VCaP (cell line): ENCODE results near the gene RERE.

Experiments used
- H3K27ac ChIP-seq: fragments of 450-650 bp; 2 replicates; pipeline ENCODE4 v1.5.1; 2017
- CTCF ChIP-seq: fragments of 450-650 bp; conservative IDR thresholded peaks from 2 replicates; pipeline ENCODE4 v1.5.1; 2017; ENCODE audit warnings: mild to moderate bottlenecking, moderate library complexity

RERE gene

DNA sequence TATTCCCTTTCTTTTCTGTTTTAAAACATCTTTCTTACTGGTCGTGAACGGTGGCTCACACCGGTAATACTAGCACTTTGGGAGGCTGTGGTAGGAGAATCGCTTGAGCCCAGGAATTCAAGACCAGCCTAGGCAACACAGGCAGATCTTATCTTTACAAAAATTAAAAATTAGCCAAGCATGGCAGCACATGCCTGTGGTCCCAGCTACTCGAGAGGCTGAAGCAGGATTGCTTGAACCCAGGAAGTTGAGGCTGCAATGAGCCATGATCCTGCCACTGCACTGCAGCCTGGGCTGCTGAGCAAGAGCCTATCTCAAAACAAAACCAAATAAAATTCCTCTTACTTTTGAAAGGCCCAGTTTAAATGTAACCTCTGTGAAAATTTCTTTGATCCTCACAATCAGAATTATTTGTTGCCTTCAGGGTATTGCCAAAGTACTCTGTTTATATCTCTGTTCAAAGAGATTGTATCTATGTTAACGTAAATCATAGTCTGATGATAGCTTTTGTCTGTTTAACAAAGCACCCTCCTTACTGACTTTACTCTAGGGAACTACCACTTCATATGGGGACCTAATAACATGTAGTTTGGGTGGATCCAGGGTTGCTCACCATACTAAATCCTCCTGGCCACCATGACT, 71.6 kb downstream of the RERE start:
- peak overlapping the region; percentile 31 for H3K27ac ChIP-seq
- no peak for TF ChIP-seq CTCF

DNA sequence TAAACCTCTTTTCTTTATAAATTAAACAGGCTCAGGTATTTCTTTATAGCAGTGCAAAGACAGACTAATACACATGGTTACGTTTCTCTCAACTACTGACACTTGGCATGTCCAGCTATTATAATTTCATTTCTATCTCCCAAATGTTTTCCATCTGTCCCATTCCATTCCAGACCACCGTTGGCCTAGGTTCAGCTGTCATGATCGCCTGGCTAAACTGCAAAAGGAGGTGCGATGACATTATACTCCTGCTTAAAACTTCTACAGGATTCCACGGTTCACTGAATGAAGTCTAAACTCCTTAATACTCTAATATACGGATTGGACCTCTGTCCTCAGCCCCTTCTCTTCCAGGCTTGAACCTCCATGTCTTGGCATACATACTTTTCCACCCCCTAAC, 72.1 kb downstream of the RERE start:
- H3K27ac ChIP-seq, result peak overlapping the region; percentile 31
- TF ChIP-seq CTCF, result no peak

- H3K27ac ChIP-seq, result peak overlapping the region; percentile 26
- no peak for TF ChIP-seq CTCF
These were observed 75.2 kb downstream of the RERE start for GRCh38 chr1:8742022-8742924.

DNA sequence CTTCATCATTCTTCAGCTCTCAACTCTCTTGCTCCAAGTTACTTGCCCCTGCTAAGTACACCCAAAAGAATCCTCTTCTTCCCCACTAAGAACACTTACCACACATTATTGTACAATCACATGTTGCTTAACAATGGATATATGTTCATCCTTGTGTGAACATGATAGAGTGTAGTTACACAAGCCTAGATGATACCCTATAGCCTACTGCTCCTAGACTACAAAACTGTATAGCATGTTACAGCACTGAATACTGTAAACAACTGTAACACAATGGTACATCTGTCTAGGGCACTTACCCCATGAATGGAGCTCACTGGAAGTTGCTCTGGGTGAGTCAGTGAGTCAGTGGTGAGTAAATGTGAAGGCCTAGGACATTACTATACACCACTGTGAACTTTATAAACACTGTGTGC, 77.4 kb downstream of the RERE start:
- H3K27ac ChIP-seq, result no peak overlapping the region
- TF ChIP-seq CTCF, result no peak

- no peak overlapping the region for H3K27ac ChIP-seq
- 0 out of 2 replicates have a peak, but pooled peaks have one; percentile 10 for TF ChIP-seq CTCF
These were observed 78.1 kb downstream of the RERE start for GRCh38 chr1:8739377-8739776.

- TF ChIP-seq CTCF, result no peak
- H3K27ac ChIP-seq, result no peak overlapping the region
These were observed 80.5 kb downstream of the RERE start for GRCh38 chr1:8736927-8737326.

DNA sequence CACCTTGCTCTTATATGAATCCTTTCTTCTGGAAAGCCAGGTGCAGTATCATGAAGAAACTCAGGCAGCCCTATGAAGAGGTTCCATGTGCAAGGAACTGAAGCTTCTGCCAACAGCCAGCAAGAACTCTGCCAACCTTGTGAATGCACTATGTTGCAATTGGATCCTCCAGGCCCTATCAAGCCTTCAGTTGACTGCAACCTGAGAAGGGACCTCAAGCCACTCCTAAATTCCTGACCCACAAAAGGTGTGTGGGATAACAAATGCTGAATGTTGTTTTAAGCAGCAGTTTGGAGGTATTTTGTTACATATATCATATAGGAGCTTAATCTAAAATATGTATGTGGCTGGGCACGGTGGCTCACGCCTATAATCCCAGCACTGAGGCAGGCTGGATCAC, 84.0 kb downstream of the RERE start:
- no peak overlapping the region for H3K27ac ChIP-seq
- TF ChIP-seq CTCF, result no peak
